ENCODE measurements around the gene SLC2A8. TPM values are rescaled to one million over a fixed set of nuclear protein-coding genes. Genes with fewer than 3 reads are reported as not detected.

SLC2A8 gene
- total RNA-seq, 1 experiment from 2014 or later = 29.0 TPM

DNA sequence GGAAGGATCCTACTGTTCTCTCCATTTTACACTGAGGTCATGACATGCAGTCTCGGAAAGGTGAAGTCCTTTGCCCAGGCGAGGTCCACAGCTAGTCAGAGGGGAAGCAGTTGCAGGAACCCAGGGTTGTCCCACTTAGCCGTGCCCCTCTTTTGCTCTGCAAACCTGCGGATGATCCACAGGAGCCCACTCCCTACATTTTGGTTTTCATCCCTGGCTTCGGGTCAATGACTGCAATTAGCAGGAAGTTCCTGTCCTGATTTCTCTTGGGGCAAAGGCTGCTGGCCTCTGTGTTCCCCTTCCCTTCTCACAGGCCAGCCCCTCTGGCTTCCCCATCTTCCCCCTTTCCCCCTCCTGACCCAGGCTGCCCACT is 1.3 kb downstream of the SLC2A8 start:
- CTCF ChIA-PET = no interaction called here
- no peak for TF ChIP-seq EZH2 (IDR thresholded peaks at IDR 0.05; ENCODE audit: low read length, unreplicated experiment)
- Histone ChIP-seq H3K9me2 (replicated peaks; ENCODE audit: low read length) (no peaks in the 10 kb centered on the region), H3K36me3 (ENCODE audit: low read depth, low read length) (no peaks in the 10 kb centered on the region), H4K20me1 (ENCODE audit: low read length) (no peaks in the 10 kb centered on the region), H3K4me3 (ENCODE audit: low read length) (peak overlapping the region; percentile 82), H3K4me1 (ENCODE audit: insufficient read depth, low read length) (peaks cover 14% of the 10 kb centered on the region), H3K27ac (ENCODE audit: low read length) (no peak overlapping the region), H3F3A (ENCODE audit: low read length, unreplicated experiment) (no peaks in the 10 kb centered on the region), H3K27me3 (ENCODE audit: low read length) (no peaks in the 10 kb centered on the region), H2AFZ (ENCODE audit: low read length) (peak overlapping the region; percentile 69; the same call in 1 of the 2 replicates), H3K9me3 (ENCODE audit: low read length) (no peaks in the 10 kb centered on the region), H3K79me2 (ENCODE audit: low read length) (peaks cover 15% of the 10 kb centered on the region), H3K9ac (ENCODE audit: low read length) (peak overlapping the region; percentile 64), H3K4me2 (ENCODE audit: low read length) (peak overlapping the region; percentile 92)
- POLR2A ChIA-PET (ENCODE audit: unreplicated experiment) = no interaction called here
- intact Hi-C loops (cut with micrococcal nuclease) = loop anchor here (5.0 kb wide), 2 partner anchors 171 to 186 kb away; no protein-coding TSS in a partner anchor
- DNase-seq (no peak), ATAC-seq (no peak)
- BruUV-seq (replicated peaks) = no TSS peak

DNA sequence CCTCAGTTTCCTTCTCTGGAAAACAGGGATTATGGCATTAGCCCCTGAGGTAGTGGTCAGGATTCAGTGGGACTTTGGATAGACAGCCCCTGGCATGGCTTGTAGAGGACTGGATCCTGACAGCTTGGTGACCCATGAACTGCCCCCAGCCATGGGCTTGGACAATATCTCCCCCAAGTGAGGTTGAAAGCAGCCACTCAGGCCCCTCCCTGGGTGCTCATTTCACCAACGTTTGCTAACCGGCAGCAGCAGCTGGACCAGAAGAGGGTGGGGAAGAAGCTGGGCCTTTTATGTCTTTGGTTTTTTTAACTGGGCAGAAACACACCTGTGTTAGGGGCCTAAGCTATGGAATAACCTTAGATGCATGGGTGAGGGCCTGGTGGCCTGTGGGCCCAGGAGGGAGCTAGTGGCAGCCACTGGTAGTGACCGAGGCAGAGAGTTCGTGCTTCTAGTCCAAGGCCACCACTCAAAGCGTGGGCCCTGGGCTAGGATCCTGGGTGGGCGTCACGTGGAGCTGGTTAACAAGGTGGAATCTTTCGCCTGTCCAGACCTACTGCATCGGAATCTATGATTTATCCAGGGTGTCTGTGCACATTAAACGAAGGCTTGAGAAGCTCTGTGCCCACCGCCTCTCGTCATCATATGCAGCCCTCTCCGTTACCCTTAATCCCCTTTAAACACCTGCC is 1.9 kb downstream of the SLC2A8 start:
- H3K9me2 ChIP-seq (replicated peaks; ENCODE audit: low read length) = no peaks in the 10 kb centered on the region
- no peak overlapping the region for H2AFZ ChIP-seq (ENCODE audit: low read length)
- no peaks in the 10 kb centered on the region for H3K9me3 ChIP-seq (ENCODE audit: low read length)
- no TSS peak for BruUV-seq (replicated peaks)
- ChIA-PET POLR2A (ENCODE audit: unreplicated experiment) (no interaction called here), CTCF (no interaction called here)
- intact Hi-C loops (cut with micrococcal nuclease) = loop anchor here (5.0 kb wide), 2 partner anchors 172 to 187 kb away; no protein-coding TSS in a partner anchor
- H3K27ac ChIP-seq (ENCODE audit: low read length) = no peak overlapping the region
- peak overlapping the region; percentile 82; the same call in 1 of the 2 replicates for H3K4me3 ChIP-seq (ENCODE audit: low read length)
- H3K27me3 ChIP-seq (ENCODE audit: low read length) = no peaks in the 10 kb centered on the region
- H3K36me3 ChIP-seq (ENCODE audit: low read depth, low read length) = no peaks in the 10 kb centered on the region; the same call in 1 of the 2 replicates
- no peaks in the 10 kb centered on the region for H3F3A ChIP-seq (ENCODE audit: low read length, unreplicated experiment)
- peaks cover 14% of the 10 kb centered on the region for H3K4me1 ChIP-seq (ENCODE audit: insufficient read depth, low read length)
- DNase-seq (no peak), ATAC-seq (no peak)
- TF ChIP-seq EZH2 (IDR thresholded peaks at IDR 0.05; ENCODE audit: low read length, unreplicated experiment) = no peak
- no peak for TF ChIP-seq EZH2phosphoT487 (IDR thresholded peaks at IDR 0.05; ENCODE audit: borderline replicate concordance, low read length)
- TF ChIP-seq, protein P1, sequence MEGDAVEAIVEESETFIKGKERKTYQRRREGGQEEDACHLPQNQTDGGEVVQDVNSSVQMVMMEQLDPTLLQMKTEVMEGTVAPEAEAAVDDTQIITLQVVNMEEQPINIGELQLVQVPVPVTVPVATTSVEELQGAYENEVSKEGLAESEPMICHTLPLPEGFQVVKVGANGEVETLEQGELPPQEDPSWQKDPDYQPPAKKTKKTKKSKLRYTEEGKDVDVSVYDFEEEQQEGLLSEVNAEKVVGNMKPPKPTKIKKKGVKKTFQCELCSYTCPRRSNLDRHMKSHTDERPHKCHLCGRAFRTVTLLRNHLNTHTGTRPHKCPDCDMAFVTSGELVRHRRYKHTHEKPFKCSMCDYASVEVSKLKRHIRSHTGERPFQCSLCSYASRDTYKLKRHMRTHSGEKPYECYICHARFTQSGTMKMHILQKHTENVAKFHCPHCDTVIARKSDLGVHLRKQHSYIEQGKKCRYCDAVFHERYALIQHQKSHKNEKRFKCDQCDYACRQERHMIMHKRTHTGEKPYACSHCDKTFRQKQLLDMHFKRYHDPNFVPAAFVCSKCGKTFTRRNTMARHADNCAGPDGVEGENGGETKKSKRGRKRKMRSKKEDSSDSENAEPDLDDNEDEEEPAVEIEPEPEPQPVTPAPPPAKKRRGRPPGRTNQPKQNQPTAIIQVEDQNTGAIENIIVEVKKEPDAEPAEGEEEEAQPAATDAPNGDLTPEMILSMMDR (conservative IDR thresholded peaks at IDR 0.05; ENCODE audit: low read depth, low read length) = no peak
- no peak overlapping the region; the same call in 1 of the 2 replicates for H3K9ac ChIP-seq (ENCODE audit: low read length)
- H3K4me2 ChIP-seq (ENCODE audit: low read length) = peak overlapping the region; percentile 92
- H4K20me1 ChIP-seq (ENCODE audit: low read length) = no peaks in the 10 kb centered on the region
- peaks cover 15% of the 10 kb centered on the region for H3K79me2 ChIP-seq (ENCODE audit: low read length)

DNA sequence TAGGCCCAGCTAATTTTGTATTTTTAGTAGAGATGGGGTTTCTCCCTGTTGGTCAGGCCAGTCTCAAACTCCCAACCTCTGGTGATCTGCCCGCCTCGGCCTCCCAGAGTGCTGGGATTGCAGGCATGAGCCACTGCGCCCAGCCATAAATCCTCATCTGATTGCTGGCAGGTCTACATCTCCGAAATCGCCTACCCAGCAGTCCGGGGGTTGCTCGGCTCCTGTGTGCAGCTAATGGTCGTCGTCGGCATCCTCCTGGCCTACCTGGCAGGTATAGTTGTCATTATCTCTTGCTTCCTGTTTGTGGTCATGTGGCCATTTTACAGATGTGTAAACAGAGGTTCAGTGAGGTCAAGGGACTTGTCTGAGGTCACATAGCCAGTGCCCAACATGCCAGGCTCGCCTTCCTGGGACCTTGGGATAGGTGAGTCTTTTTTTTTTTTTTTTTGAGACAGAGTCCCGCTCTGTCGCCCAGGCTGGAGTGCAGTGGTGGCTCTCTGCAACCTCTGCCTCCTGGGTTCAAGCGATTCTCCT is 2.8 kb downstream of the SLC2A8 start:
- H3K4me2 ChIP-seq (ENCODE audit: low read length) = no peak overlapping the region
- ATAC-seq (no peak), DNase-seq (no peak)
- intact Hi-C loops (cut with micrococcal nuclease) = loop anchor here (5.0 kb wide), 2 partner anchors 173 to 188 kb away; no protein-coding TSS in a partner anchor
- no peaks in the 10 kb centered on the region for H3F3A ChIP-seq (ENCODE audit: low read length, unreplicated experiment)
- H2AFZ ChIP-seq (ENCODE audit: low read length) = no peak overlapping the region
- peaks cover 15% of the 10 kb centered on the region for H3K79me2 ChIP-seq (ENCODE audit: low read length)
- CTCF ChIA-PET = no interaction called here
- H4K20me1 ChIP-seq (ENCODE audit: low read length) = no peaks in the 10 kb centered on the region
- TF ChIP-seq EZH2phosphoT487 (IDR thresholded peaks at IDR 0.05; ENCODE audit: borderline replicate concordance, low read length) (no peak), EZH2 (IDR thresholded peaks at IDR 0.05; ENCODE audit: low read length, unreplicated experiment) (no peak)
- TF ChIP-seq, protein P1 (conservative IDR thresholded peaks at IDR 0.05; ENCODE audit: low read depth, low read length) = no peak
- H3K27ac ChIP-seq (ENCODE audit: low read length) = no peak overlapping the region
- POLR2A ChIA-PET (ENCODE audit: unreplicated experiment) = no interaction called here
- no TSS peak for BruUV-seq (replicated peaks)
- H3K9me2 ChIP-seq (replicated peaks; ENCODE audit: low read length) = no peaks in the 10 kb centered on the region
- H3K4me1 ChIP-seq (ENCODE audit: insufficient read depth, low read length) = peaks cover 14% of the 10 kb centered on the region
- H3K36me3 ChIP-seq (ENCODE audit: low read depth, low read length) = no peaks in the 10 kb centered on the region; the same call in 1 of the 2 replicates
- H3K4me3 ChIP-seq (ENCODE audit: low read length) = no peak overlapping the region
- no peak overlapping the region for H3K9ac ChIP-seq (ENCODE audit: low read length)
- no peaks in the 10 kb centered on the region for H3K9me3 ChIP-seq (ENCODE audit: low read length)
- H3K27me3 ChIP-seq (ENCODE audit: low read length) = no peaks in the 10 kb centered on the region

All from PC-3 (cell line).